ENCODE data around the gene TIMM29.

DNA sequence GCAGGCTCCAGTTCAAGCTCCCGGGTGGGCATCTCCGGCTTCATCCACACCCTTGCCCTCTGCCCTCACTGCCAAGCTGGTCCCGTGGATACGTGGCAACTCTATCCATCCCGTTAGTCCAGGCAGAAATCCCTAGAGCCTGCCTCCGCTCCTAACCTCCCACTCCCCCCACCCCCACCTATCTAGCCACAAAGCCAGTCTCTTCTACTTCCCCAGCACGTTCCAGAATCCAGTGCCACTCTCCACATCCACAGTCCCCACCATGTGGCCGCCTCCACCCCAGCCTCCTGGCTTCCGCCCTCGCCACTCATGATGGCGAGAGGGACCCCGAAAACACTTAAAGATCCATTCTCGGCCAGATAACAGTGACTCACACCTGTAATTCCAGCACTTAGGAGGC lies 4.0 kb upstream of the TIMM29 start:
- TF ChIP-seq, protein P1, sequence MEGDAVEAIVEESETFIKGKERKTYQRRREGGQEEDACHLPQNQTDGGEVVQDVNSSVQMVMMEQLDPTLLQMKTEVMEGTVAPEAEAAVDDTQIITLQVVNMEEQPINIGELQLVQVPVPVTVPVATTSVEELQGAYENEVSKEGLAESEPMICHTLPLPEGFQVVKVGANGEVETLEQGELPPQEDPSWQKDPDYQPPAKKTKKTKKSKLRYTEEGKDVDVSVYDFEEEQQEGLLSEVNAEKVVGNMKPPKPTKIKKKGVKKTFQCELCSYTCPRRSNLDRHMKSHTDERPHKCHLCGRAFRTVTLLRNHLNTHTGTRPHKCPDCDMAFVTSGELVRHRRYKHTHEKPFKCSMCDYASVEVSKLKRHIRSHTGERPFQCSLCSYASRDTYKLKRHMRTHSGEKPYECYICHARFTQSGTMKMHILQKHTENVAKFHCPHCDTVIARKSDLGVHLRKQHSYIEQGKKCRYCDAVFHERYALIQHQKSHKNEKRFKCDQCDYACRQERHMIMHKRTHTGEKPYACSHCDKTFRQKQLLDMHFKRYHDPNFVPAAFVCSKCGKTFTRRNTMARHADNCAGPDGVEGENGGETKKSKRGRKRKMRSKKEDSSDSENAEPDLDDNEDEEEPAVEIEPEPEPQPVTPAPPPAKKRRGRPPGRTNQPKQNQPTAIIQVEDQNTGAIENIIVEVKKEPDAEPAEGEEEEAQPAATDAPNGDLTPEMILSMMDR (IDR thresholded peaks at IDR 0.05): no peak
- TF ChIP-seq POLR2A (IDR thresholded peaks at IDR 0.05) (no peak), EP300 (IDR thresholded peaks at IDR 0.05) (no peak)
